ENCODE measurements around the gene ZNF768. TPM values are rescaled to one million over a fixed set of nuclear protein-coding genes. Genes with fewer than 3 reads are reported as not detected.

ZNF768 gene
- total and polyA plus RNA-seq, 2 of the 13 experiments (the other 11 are each of a cell fraction or from before 2014, with no cell fraction given): 26.7 to 34.4 TPM

GRCh38 chr16:30524575-30525568 lies 1.5 kb downstream of the ZNF768 start:
- Histone ChIP-seq H3K4me3 (replicated peaks in 1 of 3; ENCODE audit: insufficient read depth in 1 of 3, low read depth in 2 of 3, low read length in 3 of 3) (no peak overlapping the region), H3K4me2 (ENCODE audit: low read depth, low read length) (no peak overlapping the region), H4K20me1 (ENCODE audit: insufficient read depth, low read length) (no peaks in the 10 kb centered on the region), H3K9me3 (ENCODE audit: low read length) (no peaks in the 10 kb centered on the region), H3K4me1 (ENCODE audit: insufficient read depth, low read length) (peaks cover 59% of the 10 kb centered on the region), H3K36me3 (replicated peaks in 1 of 2; ENCODE audit: control insufficient read depth in 1 of 2, insufficient read depth in 2 of 2, low read length in 2 of 2) (peaks cover 1 to 8% of the 10 kb centered on the region in 2 experiments; a peak in 1 of 5 replicates), H3K27ac (ENCODE audit: extremely low read length, insufficient read depth, low read length) (no peak overlapping the region), H3K27me3 (ENCODE audit: control insufficient read depth in 1 of 2, insufficient read depth in 2 of 2, low read length in 2 of 2) (no peaks in the 10 kb centered on the region; a peak in 1 of 5 replicates), H3K79me2 (ENCODE audit: insufficient read depth, low read length) (no peaks in the 10 kb centered on the region), H3K9ac (ENCODE audit: insufficient read depth, low read depth, low read length) (no peak overlapping the region), H2AFZ (ENCODE audit: low read length) (no peak overlapping the region)
- POLR2A ChIA-PET: interaction anchor here (0.7 to 2.3 kb wide), 7 partner anchors 9 to 95 kb away, joined by 4 to 9 read pairs (median 6); partner anchors contain the start of genes DCTPP1 and ZNF764
- no peak for ATAC-seq
- no peak for FAIRE-seq
- no peak for DNase-seq (ENCODE audit: low spot score)
- in situ Hi-C loops (cut with HindIII; ENCODE audit: extremely low pct_ligation_motif_present, low pct_unique_long_range_greater_than_20kb): no loop called here
- intact Hi-C loops (cut with micrococcal nuclease; ENCODE audit: unreplicated experiment): loop anchor here (5.0 to 10.0 kb wide), 2 partner anchors 130 to 172 kb away; partner anchors contain the start of genes FBRS, PRR14 and SRCAP
- BruUV-seq (replicated peaks): no TSS peak
- CTCF ChIA-PET (ENCODE audit: low intra/inter-chr PET ratio, low total read pairs): no interaction called here
- 96% methylated on average over 54 of the region's 60 CpGs for WGBS (ENCODE audit: low lambda C conversion rate)
- TF ChIP-seq FOXP4 (CRISPR knock-in tag; IDR thresholded peaks at IDR 0.05) (no peak), ELF4 (CRISPR knock-in tag; IDR thresholded peaks at IDR 0.05; ENCODE audit: borderline replicate concordance) (no peak), RBM39 (IDR thresholded peaks at IDR 0.05; ENCODE audit: low read depth, low read length, poor library complexity, severe bottlenecking) (peak; percentile 17), POLR2A (IDR thresholded peaks at IDR 0.05; ENCODE audit: insufficient read depth in 1 of 2, low read depth in 2 of 2, low read length in 2 of 2) (peak in 1 of 2 experiments; percentile 31; a peak in 1 of 4 replicates), ZBTB3 (CRISPR knock-in tag; IDR thresholded peaks at IDR 0.05; ENCODE audit: borderline replicate concordance, low read depth) (no peak), NRL (CRISPR knock-in tag; IDR thresholded peaks at IDR 0.05; ENCODE audit: borderline replicate concordance) (no peak), FOXO4 (CRISPR knock-in tag; conservative IDR thresholded peaks at IDR 0.05) (no peak), HNRNPL (IDR thresholded peaks at IDR 0.05; ENCODE audit: low read depth, low read length) (0 out of 2 replicates have a peak, but pooled peaks have one; percentile 9), RFX1 (IDR thresholded peaks at IDR 0.05) (no peak), SSRP1 (CRISPR knock-in tag; IDR thresholded peaks at IDR 0.05) (0 out of 2 replicates have a peak, but pooled peaks have one; percentile 1), ZNF256 (CRISPR knock-in tag; conservative IDR thresholded peaks at IDR 0.05) (no peak), CHCHD3 (CRISPR knock-in tag; IDR thresholded peaks at IDR 0.05) (0 out of 2 replicates have a peak, but pooled peaks have one; percentile 24), ZKSCAN5 (CRISPR knock-in tag; IDR thresholded peaks at IDR 0.05) (no peak), PPARG (CRISPR knock-in tag; conservative IDR thresholded peaks at IDR 0.05) (no peak), ZC3H13 (CRISPR knock-in tag; IDR thresholded peaks at IDR 0.05) (peak; percentile 90), LCORL (IDR thresholded peaks at IDR 0.05) (no peak), LCORL (CRISPR knock-in tag; IDR thresholded peaks at IDR 0.05) (no peak), ZBTB38 (CRISPR knock-in tag; IDR thresholded peaks at IDR 0.05) (peak; percentile 67; the same call in 1 of the 2 replicates), PTBP1 (IDR thresholded peaks at IDR 0.05; ENCODE audit: low read depth, low read length, poor library complexity, severe bottlenecking) (no peak), HNRNPH1 (optimal IDR thresholded peaks at IDR 0.05; ENCODE audit: low read depth, low read length) (no peak), RBM22 (optimal IDR thresholded peaks at IDR 0.05; ENCODE audit: low read length) (peak; percentile 28), AGO2 (optimal IDR thresholded peaks at IDR 0.05; ENCODE audit: low read depth, low read length) (peak; percentile 94)

Measured in HepG2 (cell line).